AG09309 (cell line): ENCODE results near the gene CCBE1.
"Not testable (repeated sequence)": the region's sequence is repeated elsewhere in the genome, so short reads cannot be mapped to it uniquely, and the experiment has no call there.

ENCODE experiments used
- DNase-seq: peaks from one replicate; pipeline ENCODE4 v3.0.0-alpha.2; 2010; ENCODE audit warnings: low read depth
- H3K4me3 ChIP-seq: 2 replicates; pipeline ENCODE4 v1.5.1; 2011; ENCODE audit warnings: mild to moderate bottlenecking, low read depth, low read length, moderate library complexity; ENCODE audit not compliant: control insufficient read depth
- TF ChIP-seq, protein P1 (sequence below): IDR thresholded peaks from 2 replicates; pipeline ENCODE4 v1.5.1; 2011; ENCODE audit warnings: mild to moderate bottlenecking, low read depth, low read length, inconsistent platforms; ENCODE audit not compliant: insufficient read depth, control insufficient read depth; ENCODE audit errors: missing control alignments

CCBE1 gene

DNA sequence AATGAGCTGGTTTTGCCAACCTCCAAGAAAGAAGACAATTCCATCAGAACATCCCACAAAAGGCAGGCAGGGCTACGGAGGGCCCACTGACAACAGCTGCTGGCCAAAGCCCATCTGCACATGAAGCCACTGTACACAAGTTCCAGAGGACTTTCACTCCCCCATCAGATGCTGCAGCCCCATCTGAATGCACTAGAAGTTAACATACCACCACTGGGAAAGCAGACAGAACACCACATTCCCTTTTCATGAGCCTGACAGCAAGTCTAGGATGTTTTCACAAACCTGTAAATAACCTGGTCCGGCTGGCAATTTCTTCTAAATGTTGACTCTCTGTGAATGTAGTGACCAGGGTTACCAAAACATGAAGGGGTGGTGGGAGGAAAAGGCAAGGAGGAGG lies 41.5 kb downstream of the CCBE1 start:
- H3K4me3 ChIP-seq, result no peak overlapping the region
- DNase-seq, result no peak
- TF ChIP-seq, protein P1, sequence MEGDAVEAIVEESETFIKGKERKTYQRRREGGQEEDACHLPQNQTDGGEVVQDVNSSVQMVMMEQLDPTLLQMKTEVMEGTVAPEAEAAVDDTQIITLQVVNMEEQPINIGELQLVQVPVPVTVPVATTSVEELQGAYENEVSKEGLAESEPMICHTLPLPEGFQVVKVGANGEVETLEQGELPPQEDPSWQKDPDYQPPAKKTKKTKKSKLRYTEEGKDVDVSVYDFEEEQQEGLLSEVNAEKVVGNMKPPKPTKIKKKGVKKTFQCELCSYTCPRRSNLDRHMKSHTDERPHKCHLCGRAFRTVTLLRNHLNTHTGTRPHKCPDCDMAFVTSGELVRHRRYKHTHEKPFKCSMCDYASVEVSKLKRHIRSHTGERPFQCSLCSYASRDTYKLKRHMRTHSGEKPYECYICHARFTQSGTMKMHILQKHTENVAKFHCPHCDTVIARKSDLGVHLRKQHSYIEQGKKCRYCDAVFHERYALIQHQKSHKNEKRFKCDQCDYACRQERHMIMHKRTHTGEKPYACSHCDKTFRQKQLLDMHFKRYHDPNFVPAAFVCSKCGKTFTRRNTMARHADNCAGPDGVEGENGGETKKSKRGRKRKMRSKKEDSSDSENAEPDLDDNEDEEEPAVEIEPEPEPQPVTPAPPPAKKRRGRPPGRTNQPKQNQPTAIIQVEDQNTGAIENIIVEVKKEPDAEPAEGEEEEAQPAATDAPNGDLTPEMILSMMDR, result no peak

DNA sequence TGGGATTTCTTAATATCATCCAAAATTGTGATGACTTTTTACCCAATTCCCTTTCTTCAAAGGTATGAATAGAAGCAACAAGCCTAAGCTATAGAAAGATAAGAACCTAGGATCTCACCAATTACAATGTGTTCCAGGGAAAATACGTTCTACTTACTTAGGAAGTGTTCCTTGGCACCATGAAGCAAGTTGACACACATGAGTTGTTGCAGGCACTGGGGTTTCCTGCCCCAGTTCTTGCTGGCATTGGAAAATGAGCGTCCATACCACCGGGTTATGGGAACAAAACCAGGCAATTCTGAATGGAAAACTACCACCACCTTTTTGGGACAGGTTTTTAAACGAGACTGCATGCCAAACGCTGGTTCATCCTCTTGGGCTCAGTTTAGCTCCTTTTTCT lies 46.2 kb downstream of the CCBE1 start:
- TF ChIP-seq, protein P1, result no peak
- no peak for DNase-seq
- H3K4me3 ChIP-seq, result no peak overlapping the region

DNA sequence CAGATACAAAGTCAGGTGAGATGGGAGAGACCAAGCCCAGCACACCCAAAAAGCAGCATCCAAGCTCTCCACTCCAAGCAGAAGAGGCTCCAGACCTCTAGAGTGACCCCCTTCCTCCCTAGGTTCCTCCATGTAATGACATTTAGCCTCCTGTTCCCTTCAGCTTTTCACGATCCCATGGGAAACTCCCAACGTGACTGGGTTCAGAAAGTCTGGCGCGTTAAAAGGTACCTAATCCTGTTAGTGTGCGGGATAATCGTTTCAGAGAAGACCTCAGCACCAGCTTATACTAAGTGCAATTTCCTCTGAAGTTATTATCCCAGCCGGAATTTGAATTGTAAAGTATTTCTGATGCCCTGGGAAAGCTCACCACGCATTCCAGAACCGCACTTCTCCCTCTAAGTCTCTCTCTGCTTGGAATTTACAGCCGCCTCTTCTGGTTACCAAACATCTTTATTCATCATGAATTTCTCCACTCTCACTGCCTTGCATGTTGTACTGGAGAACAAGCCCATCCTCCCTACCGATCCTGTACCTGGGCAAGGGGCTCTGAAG lies 46.9 kb downstream of the CCBE1 start:
- H3K4me3 ChIP-seq, result no peak overlapping the region
- DNase-seq, result no peak
- TF ChIP-seq, protein P1, result no peak

DNA sequence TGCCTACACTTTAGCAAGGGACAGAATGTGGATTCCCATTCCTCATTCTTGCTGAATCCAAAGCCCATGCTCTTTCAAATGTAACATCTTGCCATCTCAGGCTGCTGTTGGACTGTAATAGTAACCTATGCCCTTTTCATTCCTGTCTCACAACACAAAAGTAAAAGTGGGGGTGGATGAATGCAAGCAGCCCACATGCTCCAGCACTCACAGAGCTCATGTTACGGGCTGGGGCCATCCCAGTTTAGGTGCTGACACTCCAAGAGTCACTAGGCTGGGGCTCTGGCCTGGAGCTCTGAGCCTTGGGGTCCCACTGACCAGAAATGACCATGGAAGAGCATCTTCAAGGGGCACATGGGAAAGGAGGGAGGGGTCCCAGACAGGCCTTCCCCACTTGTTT lies 47.6 kb downstream of the CCBE1 start:
- TF ChIP-seq, protein P1, result no peak
- DNase-seq, result no peak
- no peak overlapping the region for H3K4me3 ChIP-seq

DNA sequence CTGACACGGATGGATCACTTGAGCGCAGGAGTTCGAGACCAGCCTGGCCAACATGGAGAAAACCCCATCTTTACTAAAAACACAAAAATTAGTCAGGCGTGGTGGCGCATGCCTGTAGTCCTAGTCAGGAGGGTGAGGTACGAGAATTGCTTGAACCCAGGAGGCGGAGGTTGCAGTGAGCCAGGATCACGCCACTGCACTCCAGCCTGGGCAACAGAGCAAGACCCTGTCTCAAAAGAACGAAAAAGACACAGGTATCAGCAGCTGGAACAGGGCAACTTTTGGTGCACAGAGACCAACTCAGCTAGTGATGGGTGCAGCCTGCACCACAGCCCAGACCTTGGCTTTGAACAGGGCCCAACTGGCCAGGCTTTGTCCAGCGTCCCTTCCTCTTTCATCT lies 48.8 kb downstream of the CCBE1 start:
- H3K4me3 ChIP-seq, DNase-seq: not testable (repeated sequence)

DNA sequence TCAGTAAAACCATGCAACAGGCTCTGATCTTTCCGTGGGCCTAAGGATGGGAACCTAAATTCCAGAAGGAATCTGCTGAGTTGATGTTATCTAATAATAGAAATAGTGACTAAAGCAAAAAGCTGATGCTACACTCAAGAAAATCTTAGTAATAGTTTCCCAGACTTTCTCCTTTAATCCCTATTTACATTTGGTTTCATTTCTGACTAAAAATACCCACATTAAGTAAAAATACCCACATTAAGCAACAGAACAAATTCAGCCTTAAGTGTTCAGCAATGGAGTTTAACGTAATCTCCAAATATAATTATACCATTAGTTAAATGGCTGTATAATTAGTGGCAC lies 50.3 kb downstream of the CCBE1 start:
- no peak for DNase-seq
- TF ChIP-seq, protein P1, result no peak
- no peak overlapping the region for H3K4me3 ChIP-seq

DNA sequence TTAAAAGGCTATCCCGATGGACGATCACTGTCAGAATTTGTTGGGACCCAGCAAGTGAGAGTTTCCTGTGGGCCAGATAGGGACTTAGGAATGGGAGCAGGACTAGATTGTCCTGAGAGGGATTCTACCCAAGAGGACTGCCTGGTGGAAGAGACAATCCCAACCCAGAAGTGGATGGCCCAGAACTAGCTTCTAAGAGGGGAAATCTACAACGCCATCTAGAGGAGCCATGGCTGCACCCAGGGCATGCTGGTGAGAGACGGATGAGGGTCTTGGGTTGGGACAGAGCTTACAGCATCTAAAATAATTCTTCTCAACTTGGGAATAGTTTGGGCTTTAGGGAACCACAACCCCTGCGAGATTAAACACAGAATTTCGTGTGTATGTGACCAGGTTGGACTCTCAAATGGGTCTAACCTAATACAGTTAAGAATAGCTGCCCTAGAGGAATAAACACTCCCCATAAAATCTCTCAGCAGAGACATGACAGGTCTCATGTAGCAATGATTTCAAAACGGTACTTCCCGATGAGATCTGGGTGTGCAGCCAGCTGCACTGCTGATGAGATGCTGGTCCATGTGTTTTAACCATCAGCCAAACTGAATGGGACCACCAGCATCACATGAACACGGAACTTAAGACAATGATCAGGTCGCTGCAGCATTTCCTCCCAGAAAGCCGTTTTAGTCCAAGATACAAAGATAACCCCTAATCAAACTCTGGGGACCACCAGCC lies 50.8 kb downstream of the CCBE1 start:
- H3K4me3 ChIP-seq, result no peak overlapping the region
- no peak for DNase-seq
- TF ChIP-seq, protein P1, result no peak
